ENCODE data around the gene TMEM37. TPM values are rescaled to one million over a fixed set of nuclear protein-coding genes. Genes with fewer than 3 reads are reported as not detected.

Gene TMEM37
- total RNA-seq, 2 donors from 2014 or later: not detected

DNA sequence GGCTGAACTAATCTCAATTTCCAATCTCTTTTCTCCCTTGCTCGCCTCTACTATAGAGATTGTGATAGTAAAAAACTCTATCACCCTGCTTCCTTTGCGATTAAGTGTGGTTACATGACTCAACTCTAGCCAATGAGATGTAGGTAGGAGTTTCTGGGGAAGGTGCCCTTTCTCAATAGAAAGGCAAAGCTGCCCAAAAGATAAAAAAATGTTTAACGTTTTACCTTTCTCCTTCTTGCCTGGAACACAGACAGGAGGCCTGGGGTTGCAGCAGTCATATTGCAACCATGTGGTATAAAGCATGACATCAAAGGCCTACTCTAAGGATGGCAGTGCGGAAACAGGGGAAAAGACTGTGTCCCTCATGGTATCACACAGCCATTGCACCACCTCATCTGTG lies 31.5 kb downstream of the TMEM37 start:
- Mint-ChIP-seq H3K9me3 (no peaks in the 10 kb centered on the region), H3K27ac (no peak overlapping the region), H3K4me1 (ENCODE audit: low read depth) (peaks cover 16% of the 10 kb centered on the region), H3K4me3 (no peak overlapping the region), H3K27me3 (ENCODE audit: low read depth) (no peaks in the 10 kb centered on the region), H3K36me3 (ENCODE audit: insufficient read depth in 2 of 2) (no peaks in the 10 kb centered on the region)
- DNase-seq (peak; percentile 21 to 41), ATAC-seq (replicated peaks in 1 of 2) (peak; percentile 89 to 92)

DNA sequence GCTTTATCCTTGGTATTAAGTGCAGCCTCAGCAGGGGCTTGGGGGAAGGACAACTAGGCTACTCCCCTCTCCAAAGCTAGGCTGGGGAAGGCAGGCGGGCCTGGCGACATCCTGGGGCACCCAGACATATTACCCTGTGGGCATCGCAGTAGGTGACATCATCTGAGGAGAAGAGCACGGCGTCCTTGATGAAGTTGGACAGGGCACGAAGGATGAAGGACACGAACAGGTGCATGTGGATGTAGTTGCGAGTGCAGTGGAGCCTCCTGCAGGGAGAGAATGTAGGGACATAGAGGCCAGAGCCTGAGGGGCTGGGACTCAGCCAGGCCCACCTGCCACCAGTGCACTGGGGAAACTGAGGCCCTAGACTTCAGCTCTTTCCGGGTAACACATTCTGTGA lies 32.3 kb downstream of the TMEM37 start:
- Mint-ChIP-seq H3K36me3 (ENCODE audit: insufficient read depth in 2 of 2) (no peaks in the 10 kb centered on the region), H3K4me3 (no peak overlapping the region), H3K27ac (no peak overlapping the region), H3K9me3 (no peaks in the 10 kb centered on the region), H3K4me1 (ENCODE audit: low read depth) (peaks cover 16% of the 10 kb centered on the region), H3K27me3 (ENCODE audit: low read depth) (no peaks in the 10 kb centered on the region)
- no peak for DNase-seq
- ATAC-seq (replicated peaks in 1 of 2): no peak

DNA sequence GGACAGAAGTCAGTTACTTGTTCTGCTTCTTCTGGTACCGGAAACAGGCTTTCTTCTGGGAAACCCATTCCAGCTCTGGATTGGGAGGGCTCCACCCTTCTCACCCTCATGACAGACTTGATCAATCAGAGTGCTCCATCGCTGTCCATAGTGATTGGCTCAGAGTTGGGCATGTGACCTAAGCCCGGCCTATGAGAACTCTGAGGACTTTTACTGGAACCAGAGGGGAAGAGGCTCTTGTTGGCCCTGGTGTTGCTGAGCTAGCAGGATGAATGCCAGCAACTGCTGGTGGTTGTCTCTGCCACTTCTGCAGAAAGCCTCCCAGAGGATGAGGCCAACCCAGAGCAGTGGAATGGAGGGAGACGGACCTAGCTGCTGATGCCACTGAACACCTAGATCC lies 33.3 kb downstream of the TMEM37 start:
- Mint-ChIP-seq H3K27ac (no peak overlapping the region), H3K27me3 (ENCODE audit: low read depth) (no peaks in the 10 kb centered on the region), H3K36me3 (ENCODE audit: insufficient read depth in 2 of 2) (no peaks in the 10 kb centered on the region), H3K4me3 (no peak overlapping the region), H3K4me1 (ENCODE audit: low read depth) (peaks cover 16% of the 10 kb centered on the region), H3K9me3 (no peaks in the 10 kb centered on the region)
- DNase-seq (no peak), ATAC-seq (replicated peaks in 1 of 2) (no peak)

DNA sequence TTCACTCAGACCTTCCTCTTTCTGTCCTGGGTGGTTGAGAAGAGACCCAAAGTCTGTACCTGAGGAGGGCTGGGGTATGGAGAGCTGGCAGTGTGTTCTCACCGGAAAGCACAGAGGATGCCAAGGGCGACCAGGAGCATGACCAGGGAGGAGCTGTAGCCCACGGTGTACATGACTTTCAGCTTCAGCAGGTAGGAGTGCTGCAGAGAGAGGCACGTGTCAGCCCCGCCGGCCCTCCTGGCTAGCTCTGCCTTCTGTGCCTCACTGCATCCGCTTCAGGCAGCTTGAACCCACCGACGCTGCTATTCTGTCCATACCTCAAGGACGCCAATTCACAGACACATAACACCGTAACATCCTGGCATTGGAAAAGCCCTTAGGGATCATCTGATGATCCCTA lies 34.0 kb downstream of the TMEM37 start:
- ATAC-seq (replicated peaks in 1 of 2) (no peak), DNase-seq (no peak)
- Mint-ChIP-seq H3K9me3 (no peaks in the 10 kb centered on the region), H3K27ac (no peak overlapping the region), H3K4me3 (no peak overlapping the region), H3K27me3 (ENCODE audit: low read depth) (no peaks in the 10 kb centered on the region), H3K36me3 (ENCODE audit: insufficient read depth in 2 of 2) (no peaks in the 10 kb centered on the region), H3K4me1 (ENCODE audit: low read depth) (peaks cover 16% of the 10 kb centered on the region)

DNA sequence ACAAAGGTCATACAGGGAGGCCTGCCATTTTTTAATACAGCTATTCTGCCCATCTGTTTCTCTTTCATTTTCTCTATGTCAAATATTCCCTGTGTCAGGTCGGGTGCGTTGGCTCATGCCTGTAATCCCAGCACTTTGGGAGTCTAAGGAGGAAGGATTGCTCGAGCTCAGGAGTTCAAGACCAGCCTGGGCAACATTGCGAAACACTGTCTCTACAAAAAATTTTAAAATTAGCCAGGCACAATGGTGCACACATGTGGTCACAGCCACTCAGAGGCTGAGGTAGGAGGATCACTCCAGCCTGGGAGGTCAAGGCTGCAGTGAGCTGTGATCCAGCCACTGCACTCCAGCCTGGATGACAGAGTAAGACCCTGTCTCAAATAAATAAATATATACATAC lies 34.7 kb downstream of the TMEM37 start:
- peaks cover 16% of the 10 kb centered on the region for H3K4me1 Mint-ChIP-seq (ENCODE audit: low read depth)
- no peak overlapping the region for H3K27ac Mint-ChIP-seq
- DNase-seq: no peak
- no peak for ATAC-seq (replicated peaks in 1 of 2)
- no peaks in the 10 kb centered on the region for H3K27me3 Mint-ChIP-seq (ENCODE audit: low read depth)
- H3K36me3 Mint-ChIP-seq (ENCODE audit: insufficient read depth in 2 of 2): no peaks in the 10 kb centered on the region
- H3K9me3 Mint-ChIP-seq: no peaks in the 10 kb centered on the region
- no peak overlapping the region for H3K4me3 Mint-ChIP-seq

DNA sequence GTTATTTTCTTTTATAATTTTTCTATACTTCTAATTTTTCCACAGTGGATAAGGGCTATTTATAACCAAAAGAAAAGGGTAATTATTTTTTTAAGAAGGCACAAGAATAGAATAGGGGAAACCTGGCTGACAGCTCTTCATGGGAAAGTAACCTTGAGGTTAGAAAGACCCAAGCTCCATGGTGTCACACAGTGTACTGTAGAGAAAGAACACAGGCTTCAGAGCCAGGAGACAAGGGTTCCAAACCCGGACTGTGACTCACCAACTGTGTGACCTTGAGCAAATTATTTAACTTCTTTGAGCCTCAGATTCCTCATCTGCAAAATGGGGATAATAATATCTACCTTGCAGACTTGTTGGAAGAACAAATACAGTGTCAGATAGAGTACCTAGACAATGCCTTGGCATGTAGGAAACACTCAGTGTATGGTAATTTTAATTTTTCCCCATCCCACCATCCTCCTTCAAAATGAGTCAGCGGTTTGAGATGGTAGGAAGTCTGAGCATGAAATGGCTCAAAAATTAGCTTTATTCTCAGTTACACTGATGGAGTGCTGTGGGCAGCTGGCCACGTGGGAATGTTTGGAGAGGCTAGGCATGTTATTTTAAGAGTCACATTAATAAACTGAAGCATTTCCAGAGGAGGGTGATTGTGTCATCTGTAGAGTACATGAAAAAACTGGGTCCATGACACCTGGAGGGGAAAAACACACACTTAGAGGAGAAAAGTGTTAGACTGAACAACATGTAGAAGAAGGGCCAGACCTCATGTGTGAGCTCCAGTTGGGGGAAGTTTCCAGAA lies 36.7 kb downstream of the TMEM37 start:
- ATAC-seq (replicated peaks in 1 of 2) (no peak), DNase-seq (no peak)
- Mint-ChIP-seq H3K4me3 (no peak overlapping the region), H3K27ac (no peak overlapping the region), H3K36me3 (ENCODE audit: insufficient read depth in 2 of 2) (no peaks in the 10 kb centered on the region), H3K4me1 (ENCODE audit: low read depth) (peaks cover 6% of the 10 kb centered on the region), H3K27me3 (ENCODE audit: low read depth) (no peaks in the 10 kb centered on the region), H3K9me3 (no peaks in the 10 kb centered on the region)

DNA sequence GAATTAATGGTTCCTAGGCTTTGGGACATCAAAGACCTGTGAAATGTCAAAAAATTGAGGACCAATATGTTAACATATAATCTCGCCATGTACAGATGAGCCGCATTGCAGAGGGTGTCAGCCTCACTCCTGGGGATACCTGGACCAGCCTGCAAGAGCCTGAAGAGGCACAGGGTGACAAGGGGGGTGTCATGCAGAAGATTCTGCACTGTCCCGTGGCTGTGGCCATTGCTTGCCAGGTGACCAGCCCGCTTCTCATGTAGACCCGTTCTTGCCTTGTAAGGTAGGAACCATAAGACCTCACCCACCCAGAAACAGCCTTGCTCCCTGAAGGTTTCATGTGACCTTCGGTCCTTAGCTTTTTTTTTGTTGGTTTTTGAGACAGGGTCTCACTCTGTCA lies 37.5 kb downstream of the TMEM37 start:
- Mint-ChIP-seq H3K27me3 (ENCODE audit: low read depth) (no peaks in the 10 kb centered on the region), H3K27ac (no peak overlapping the region), H3K9me3 (no peaks in the 10 kb centered on the region), H3K4me3 (no peak overlapping the region), H3K4me1 (ENCODE audit: low read depth) (no peaks in the 10 kb centered on the region), H3K36me3 (ENCODE audit: insufficient read depth in 2 of 2) (no peaks in the 10 kb centered on the region)
- DNase-seq: no peak
- ATAC-seq (replicated peaks in 1 of 2): no peak

DNA sequence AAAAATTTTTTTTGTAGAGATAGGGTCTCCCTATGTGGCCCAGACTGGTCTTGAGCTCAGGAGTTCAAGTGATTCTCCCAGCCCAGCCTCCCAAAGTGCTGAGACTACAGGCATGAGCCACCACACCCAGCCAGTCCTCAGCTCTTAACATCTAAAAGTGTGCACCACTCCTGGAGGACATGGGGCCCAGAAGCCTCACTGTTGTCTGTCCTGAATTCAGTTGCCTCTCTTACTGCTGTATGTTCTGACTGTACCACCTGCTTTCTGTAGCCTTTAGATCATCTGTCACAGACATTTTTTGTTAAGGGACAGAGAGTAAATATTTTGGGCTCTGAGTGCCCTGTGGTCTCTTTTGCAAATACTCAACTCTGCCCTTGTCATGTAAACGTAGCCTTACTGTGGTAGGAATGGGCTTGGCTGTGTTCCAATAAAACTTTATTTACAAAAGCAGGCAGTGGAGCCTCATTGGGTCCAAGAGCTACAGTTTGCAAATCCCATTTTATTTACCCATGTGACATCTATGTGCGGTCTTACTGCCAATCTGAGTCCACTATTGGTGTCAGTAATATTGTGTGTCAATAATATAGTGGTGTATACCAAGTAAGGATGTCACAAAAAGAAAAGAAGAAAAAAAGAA lies 38.1 kb downstream of the TMEM37 start:
- Mint-ChIP-seq H3K4me3 (no peak overlapping the region), H3K36me3 (ENCODE audit: insufficient read depth in 2 of 2) (no peaks in the 10 kb centered on the region), H3K27me3 (ENCODE audit: low read depth) (no peaks in the 10 kb centered on the region), H3K9me3 (no peaks in the 10 kb centered on the region), H3K27ac (no peak overlapping the region), H3K4me1 (ENCODE audit: low read depth) (no peaks in the 10 kb centered on the region)
- ATAC-seq (replicated peaks in 1 of 2): no peak
- no peak for DNase-seq

DNA sequence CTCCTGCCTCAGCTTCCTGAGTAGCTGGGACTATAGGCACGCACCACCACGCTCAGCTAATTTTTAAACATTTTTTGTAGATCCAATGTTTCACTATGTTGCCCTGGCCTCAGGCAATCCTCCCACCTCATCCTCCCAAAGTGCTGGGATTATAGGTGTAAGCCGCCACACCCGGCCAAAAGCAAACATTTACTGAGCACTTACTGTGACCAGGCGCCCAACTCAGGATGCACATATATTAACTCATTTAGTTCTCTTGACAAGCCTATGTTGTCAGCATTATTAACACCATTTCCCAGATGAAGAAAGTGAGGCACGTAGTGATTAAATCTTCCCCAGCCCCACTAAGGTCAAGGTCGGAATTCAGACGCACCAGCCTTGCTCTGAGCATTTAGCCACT lies 41.1 kb downstream of the TMEM37 start:
- Mint-ChIP-seq H3K9me3 (no peaks in the 10 kb centered on the region), H3K27me3 (ENCODE audit: low read depth) (peaks cover 11% of the 10 kb centered on the region), H3K27ac (no peak overlapping the region), H3K4me1 (ENCODE audit: low read depth) (no peaks in the 10 kb centered on the region), H3K4me3 (no peak overlapping the region), H3K36me3 (ENCODE audit: insufficient read depth in 2 of 2) (no peaks in the 10 kb centered on the region)
- ATAC-seq (replicated peaks in 1 of 2): no peak
- DNase-seq: no peak

DNA sequence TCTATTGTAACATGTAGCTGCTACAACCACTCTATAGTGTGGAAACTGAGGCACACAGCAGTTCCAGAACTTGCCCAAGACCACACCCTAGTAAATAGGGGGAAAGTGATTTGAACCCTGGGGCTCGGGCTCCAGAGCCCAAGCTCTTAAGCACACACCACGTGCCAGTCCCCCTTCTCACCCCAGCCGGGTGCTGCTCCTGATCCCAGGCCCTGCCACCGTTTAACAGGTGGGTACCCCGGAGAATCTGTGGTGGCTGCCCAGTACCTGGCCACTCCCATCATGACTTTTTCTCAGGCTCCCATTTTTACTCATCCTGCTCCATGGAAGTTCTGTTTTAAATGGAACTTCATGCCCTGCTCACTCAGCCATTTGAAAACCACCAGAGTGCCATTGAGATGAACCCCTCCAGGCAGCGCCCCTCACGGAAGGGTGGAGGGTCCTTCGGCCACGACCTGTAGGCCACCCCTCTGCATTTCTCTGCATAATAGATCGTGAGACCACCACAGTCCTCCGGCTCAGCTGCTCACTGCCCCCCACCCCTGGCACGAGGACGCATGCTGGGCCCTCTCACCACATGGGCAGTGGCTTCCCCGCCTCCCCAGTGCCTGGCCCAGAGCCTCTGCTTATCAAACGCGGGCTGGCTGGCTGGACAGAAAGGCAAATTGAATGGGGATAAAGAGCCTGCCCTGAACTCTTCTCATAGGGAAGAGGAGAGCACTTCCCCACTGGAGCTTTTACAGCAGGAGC lies 42.1 kb downstream of the TMEM37 start:
- H3K4me1 Mint-ChIP-seq (ENCODE audit: low read depth): no peaks in the 10 kb centered on the region
- no peak overlapping the region for H3K4me3 Mint-ChIP-seq
- no peaks in the 10 kb centered on the region for H3K36me3 Mint-ChIP-seq (ENCODE audit: insufficient read depth in 2 of 2)
- peaks cover 11% of the 10 kb centered on the region for H3K27me3 Mint-ChIP-seq (ENCODE audit: low read depth)
- ATAC-seq (replicated peaks in 1 of 2) (no peak), DNase-seq (no peak)
- H3K9me3 Mint-ChIP-seq: no peaks in the 10 kb centered on the region
- no peak overlapping the region for H3K27ac Mint-ChIP-seq

DNA sequence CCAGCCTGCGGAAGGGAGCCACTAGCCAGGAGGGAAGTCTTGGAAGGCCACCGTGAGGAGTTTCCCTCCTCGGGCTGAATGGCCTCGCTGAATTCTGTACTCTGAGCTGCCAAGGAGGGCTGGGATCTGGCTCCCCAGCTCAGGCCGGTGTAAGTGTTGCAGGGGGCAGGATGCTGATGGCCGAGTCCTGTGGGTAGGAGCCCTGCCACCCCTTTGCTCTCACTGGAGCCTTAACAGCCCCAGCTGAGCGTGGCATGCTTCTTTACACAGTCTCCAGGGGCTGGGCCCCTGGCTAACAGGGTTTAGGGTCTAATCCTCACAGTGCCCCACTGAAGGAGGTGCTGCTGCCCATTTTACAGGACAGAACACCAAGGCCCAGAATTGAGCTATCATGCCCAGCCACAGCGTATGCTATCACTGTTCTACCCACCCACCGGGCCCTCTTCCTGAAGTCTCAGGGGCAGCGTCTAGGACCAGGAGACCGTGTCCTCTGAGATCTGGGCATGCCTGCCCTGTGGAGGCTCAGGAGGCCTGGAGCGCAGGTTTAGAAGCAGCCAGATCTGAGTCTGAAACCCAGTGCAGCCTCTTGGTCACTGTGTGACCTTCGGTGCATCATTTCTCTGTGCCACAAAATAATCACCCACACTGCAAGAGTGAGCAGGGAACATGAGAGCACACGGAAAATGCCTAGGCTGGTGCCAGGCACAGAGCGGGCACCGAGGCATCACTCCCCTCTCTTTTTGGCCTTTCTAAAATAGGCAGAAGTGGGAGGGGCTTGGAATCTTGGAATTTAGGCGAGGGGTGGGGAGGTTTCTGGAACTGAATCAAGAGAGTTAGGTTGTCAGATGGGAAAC lies 42.9 kb downstream of the TMEM37 start:
- ATAC-seq (replicated peaks in 1 of 2) (no peak), DNase-seq (no peak)
- Mint-ChIP-seq H3K27ac (no peak overlapping the region), H3K4me3 (no peak overlapping the region), H3K4me1 (ENCODE audit: low read depth) (no peaks in the 10 kb centered on the region), H3K27me3 (ENCODE audit: low read depth) (peaks cover 11% of the 10 kb centered on the region), H3K36me3 (ENCODE audit: insufficient read depth in 2 of 2) (no peaks in the 10 kb centered on the region), H3K9me3 (no peaks in the 10 kb centered on the region)

DNA sequence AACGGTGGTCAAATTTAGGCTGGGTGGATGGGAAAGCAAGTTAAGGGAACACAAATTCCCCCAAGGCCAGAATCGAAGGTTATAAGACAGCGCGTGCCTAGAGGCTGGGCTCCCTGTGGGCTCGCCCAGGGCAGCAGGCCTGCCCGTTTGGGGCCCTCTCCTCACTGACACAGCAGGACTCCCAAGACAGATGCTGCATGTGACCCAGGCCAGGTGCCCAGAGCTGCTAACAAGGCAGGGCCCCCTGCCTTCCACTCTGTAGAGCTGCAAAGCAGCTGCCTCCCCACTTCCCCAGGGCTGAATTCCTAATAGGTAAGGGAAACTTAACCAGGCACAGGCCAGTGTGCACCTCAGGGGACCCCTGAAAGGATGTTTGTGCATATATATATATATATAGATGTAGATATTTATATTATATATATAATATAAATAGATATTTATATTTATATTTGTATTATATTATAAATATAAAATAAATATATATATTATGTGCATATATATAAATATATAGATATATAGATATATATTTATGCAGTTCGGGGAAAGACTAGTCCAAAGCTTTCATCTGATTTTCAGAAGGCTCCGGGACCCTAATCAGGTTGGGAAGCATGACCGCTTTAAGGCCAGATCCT lies 43.7 kb downstream of the TMEM37 start:
- ATAC-seq (replicated peaks in 1 of 2): no peak
- no peaks in the 10 kb centered on the region for H3K9me3 Mint-ChIP-seq
- H3K4me1 Mint-ChIP-seq (ENCODE audit: low read depth): no peaks in the 10 kb centered on the region

More for the DNA sequence above, 43.7 kb downstream of the TMEM37 start:
- no peak for DNase-seq
- no peaks in the 10 kb centered on the region for H3K36me3 Mint-ChIP-seq (ENCODE audit: insufficient read depth in 2 of 2)
- no peak overlapping the region for H3K4me3 Mint-ChIP-seq
- peaks cover 11% of the 10 kb centered on the region for H3K27me3 Mint-ChIP-seq (ENCODE audit: low read depth)
- no peak overlapping the region for H3K27ac Mint-ChIP-seq

Measured in activated T-cell treated with anti-CD3 and anti-CD28 coated beads, Interleukin-2, amount 50 U/mL, for 72 hours (primary cell).